ENCODE measurements around the gene NEDD4L.

Gene NEDD4L

DNA sequence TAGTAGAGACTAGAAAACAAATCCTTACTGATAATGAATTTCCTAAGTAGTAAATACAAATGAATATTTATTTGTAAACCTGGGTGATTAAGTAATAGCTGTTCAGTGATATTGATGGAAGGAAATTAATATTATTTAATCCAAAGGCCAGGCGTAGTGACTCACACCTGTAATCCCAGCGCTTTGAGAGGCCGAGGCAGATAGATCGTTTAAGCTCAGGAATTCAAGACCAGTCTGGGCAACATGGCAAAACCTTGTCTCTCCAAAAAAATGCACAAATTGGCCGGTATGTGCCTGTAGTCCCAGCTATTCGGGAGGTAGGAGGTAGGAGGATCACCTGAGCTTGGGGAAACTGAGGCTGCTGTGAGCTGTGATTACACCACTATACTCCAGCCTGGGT is 228.2 kb downstream of the NEDD4L start:
- Histone ChIP-seq H3K18ac (ENCODE audit: low read length) (no peak overlapping the region), H3K9ac (ENCODE audit: low read length) (no peak overlapping the region)
- no CpG with 5 or more reads among the region's 6 CpGs for WGBS (ENCODE audit: extremely low coverage, insufficient coverage, insufficient read length)

DNA sequence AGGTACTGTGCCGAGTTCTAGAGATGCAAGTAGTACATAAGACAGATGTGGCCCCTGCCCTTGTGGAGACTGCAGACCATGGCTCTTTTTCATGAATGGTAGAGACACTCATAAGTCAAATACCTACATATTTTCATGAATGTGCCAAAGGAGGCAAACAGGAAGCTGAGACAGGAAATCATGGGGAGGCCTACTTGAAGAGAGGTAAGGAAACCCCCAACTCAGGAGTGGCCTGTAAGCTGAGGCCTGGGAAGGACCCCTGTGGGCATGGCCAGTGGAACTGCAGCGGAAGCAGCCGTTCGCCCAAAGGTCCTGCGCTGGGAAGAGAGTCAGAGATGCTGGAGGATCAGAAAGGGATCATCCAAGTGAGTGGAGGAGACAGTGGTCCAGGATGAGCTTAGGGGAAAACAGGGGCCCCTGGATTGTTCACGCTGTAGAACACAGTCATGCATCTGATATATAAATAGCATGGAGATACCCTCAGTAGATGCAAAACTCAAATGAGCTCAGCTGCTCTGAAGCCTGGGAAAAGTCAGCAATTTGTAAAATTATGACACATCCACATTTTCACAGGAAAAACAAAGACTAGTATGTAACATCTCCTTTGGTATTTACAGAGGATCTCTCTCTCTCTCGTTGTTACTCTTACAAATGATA is 228.9 kb downstream of the NEDD4L start:
- no peaks in the 10 kb centered on the region for H3K79me2 ChIP-seq (ENCODE audit: control insufficient read depth, insufficient read depth, low read length, poor library complexity)
- H3K9ac ChIP-seq (ENCODE audit: low read length): no peak overlapping the region
- no peak overlapping the region for H2AK5ac ChIP-seq (ENCODE audit: low read length)
- no peak overlapping the region for H2AFZ ChIP-seq (ENCODE audit: insufficient read depth, low read length, poor library complexity)
- peaks cover 6% of the 10 kb centered on the region for H3K79me1 ChIP-seq (ENCODE audit: low read length)
- H3K36me3 ChIP-seq (ENCODE audit: control insufficient read depth in 1 of 2, insufficient read depth in 2 of 2, low read length in 2 of 2): peaks cover 0 to 1% of the 10 kb centered on the region in 2 experiments
- H3K27me3 ChIP-seq (ENCODE audit: insufficient read depth, low read length): no peaks in the 10 kb centered on the region
- H3K4me1 ChIP-seq (ENCODE audit: control insufficient read depth in 1 of 2, insufficient read depth in 2 of 2, low read length in 2 of 2): peaks cover 20 to 29% of the 10 kb centered on the region in 2 experiments
- H4K8ac ChIP-seq (ENCODE audit: low read depth, low read length): no peak overlapping the region
- no peak overlapping the region for H3K18ac ChIP-seq (ENCODE audit: low read length)
- no peak overlapping the region for H4K12ac ChIP-seq (ENCODE audit: low read depth, low read length)
- H4K91ac ChIP-seq (ENCODE audit: low read depth, low read length): no peak overlapping the region
- no peak overlapping the region for H3K14ac ChIP-seq (ENCODE audit: low read length)
- H3K4ac ChIP-seq (ENCODE audit: low read depth, low read length): no peak overlapping the region
- no peak overlapping the region for H2BK120ac ChIP-seq (ENCODE audit: insufficient read depth, low read length, poor library complexity)
- WGBS (ENCODE audit: extremely low coverage, insufficient coverage, insufficient read length): no CpG with 5 or more reads among the region's 7 CpGs
- H2BK12ac ChIP-seq (ENCODE audit: low read length): peak overlapping the region; percentile 1
- H2BK5ac ChIP-seq (ENCODE audit: low read depth, low read length, poor library complexity): no peak overlapping the region
- H3K23ac ChIP-seq (ENCODE audit: low read length): no peak overlapping the region
- no peak overlapping the region for H3K27ac ChIP-seq (ENCODE audit: low read depth, low read length)
- peaks cover 1% of the 10 kb centered on the region for H3K9me3 ChIP-seq (ENCODE audit: insufficient read depth, low read depth, low read length)
- H3K4me3 ChIP-seq (ENCODE audit: low read depth, low read length): no peak overlapping the region
- H3K4me2 ChIP-seq (ENCODE audit: low read length): no peak overlapping the region
- no peak for DNase-seq

More for the DNA sequence above, 228.2 kb downstream of the NEDD4L start:
- peaks cover 0 to 1% of the 10 kb centered on the region in 2 experiments for H3K36me3 ChIP-seq (ENCODE audit: control insufficient read depth in 1 of 2, insufficient read depth in 2 of 2, low read length in 2 of 2)
- H2BK5ac ChIP-seq (ENCODE audit: low read depth, low read length, poor library complexity): no peak overlapping the region
- H3K27me3 ChIP-seq (ENCODE audit: insufficient read depth, low read length): no peaks in the 10 kb centered on the region
- no peak overlapping the region for H3K23ac ChIP-seq (ENCODE audit: low read length)
- H2AFZ ChIP-seq (ENCODE audit: insufficient read depth, low read length, poor library complexity): no peak overlapping the region
- no peak overlapping the region for H2BK120ac ChIP-seq (ENCODE audit: insufficient read depth, low read length, poor library complexity)
- no peak overlapping the region for H4K12ac ChIP-seq (ENCODE audit: low read depth, low read length)
- no peak overlapping the region for H3K4ac ChIP-seq (ENCODE audit: low read depth, low read length)
- H3K4me1 ChIP-seq (ENCODE audit: control insufficient read depth in 1 of 2, insufficient read depth in 2 of 2, low read length in 2 of 2): peaks cover 19 to 27% of the 10 kb centered on the region in 2 experiments
- no peak overlapping the region for H2AK5ac ChIP-seq (ENCODE audit: low read length)
- H3K14ac ChIP-seq (ENCODE audit: low read length): no peak overlapping the region
- H3K9me3 ChIP-seq (ENCODE audit: insufficient read depth, low read depth, low read length): peaks cover 1% of the 10 kb centered on the region
- no peak overlapping the region for H2BK12ac ChIP-seq (ENCODE audit: low read length)
- no peak overlapping the region for H3K4me2 ChIP-seq (ENCODE audit: low read length)
- no peak overlapping the region for H3K4me3 ChIP-seq (ENCODE audit: low read depth, low read length)
- no peak overlapping the region for H4K91ac ChIP-seq (ENCODE audit: low read depth, low read length)
- H3K27ac ChIP-seq (ENCODE audit: low read depth, low read length): no peak overlapping the region
- H3K79me1 ChIP-seq (ENCODE audit: low read length): peaks cover 6% of the 10 kb centered on the region
- H3K79me2 ChIP-seq (ENCODE audit: control insufficient read depth, insufficient read depth, low read length, poor library complexity): no peaks in the 10 kb centered on the region
- DNase-seq: peak; percentile 11 to 60
- no peak overlapping the region for H4K8ac ChIP-seq (ENCODE audit: low read depth, low read length)

DNA sequence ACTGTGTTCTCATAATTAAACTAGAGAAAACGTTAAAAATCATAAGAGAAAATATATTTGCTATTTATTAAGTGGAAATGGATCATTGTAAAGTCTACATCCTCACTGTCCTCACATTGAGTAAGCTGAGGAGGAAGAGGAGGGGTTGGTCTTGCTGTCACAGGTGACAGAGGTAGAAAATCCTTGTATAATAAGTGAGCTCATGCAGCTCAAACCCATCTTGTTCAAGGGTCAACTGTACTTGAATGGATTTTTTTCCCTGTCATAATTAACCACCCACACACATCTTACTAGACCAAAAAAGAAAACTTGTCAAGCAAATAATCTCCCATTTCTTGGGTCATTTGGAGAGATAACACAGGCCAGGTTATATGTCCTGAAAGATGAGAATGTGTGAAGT is 231.2 kb downstream of the NEDD4L start:
- Histone ChIP-seq H3K18ac (ENCODE audit: low read length) (no peak overlapping the region), H3K9me3 (ENCODE audit: insufficient read depth, low read depth, low read length) (peaks cover 1% of the 10 kb centered on the region), H3K23ac (ENCODE audit: low read length) (no peak overlapping the region), H3K36me3 (ENCODE audit: control insufficient read depth in 1 of 2, insufficient read depth in 2 of 2, low read length in 2 of 2) (peaks cover 0 to 1% of the 10 kb centered on the region in 2 experiments), H3K4me3 (ENCODE audit: low read depth, low read length) (no peak overlapping the region), H3K4me1 (ENCODE audit: control insufficient read depth in 1 of 2, insufficient read depth in 2 of 2, low read length in 2 of 2) (peaks cover 12 to 16% of the 10 kb centered on the region in 2 experiments), H2BK12ac (ENCODE audit: low read length) (no peak overlapping the region), H2BK120ac (ENCODE audit: insufficient read depth, low read length, poor library complexity) (no peak overlapping the region), H3K79me1 (ENCODE audit: low read length) (peaks cover under 1% of the 10 kb centered on the region), H2AFZ (ENCODE audit: insufficient read depth, low read length, poor library complexity) (no peak overlapping the region), H2AK5ac (ENCODE audit: low read length) (no peak overlapping the region), H3K4ac (ENCODE audit: low read depth, low read length) (no peak overlapping the region), H3K79me2 (ENCODE audit: control insufficient read depth, insufficient read depth, low read length, poor library complexity) (no peaks in the 10 kb centered on the region), H4K12ac (ENCODE audit: low read depth, low read length) (no peak overlapping the region), H3K9ac (ENCODE audit: low read length) (no peak overlapping the region), H3K14ac (ENCODE audit: low read length) (no peak overlapping the region), H3K4me2 (ENCODE audit: low read length) (no peak overlapping the region), H4K91ac (ENCODE audit: low read depth, low read length) (no peak overlapping the region), H3K27me3 (ENCODE audit: insufficient read depth, low read length) (no peaks in the 10 kb centered on the region), H4K8ac (ENCODE audit: low read depth, low read length) (no peak overlapping the region), H2BK5ac (ENCODE audit: low read depth, low read length, poor library complexity) (no peak overlapping the region), H3K27ac (ENCODE audit: low read depth, low read length) (no peak overlapping the region)
- WGBS (ENCODE audit: extremely low coverage, insufficient coverage, insufficient read length): no CpG with 5 or more reads among the region's 1 CpG
- no peak for DNase-seq

DNA sequence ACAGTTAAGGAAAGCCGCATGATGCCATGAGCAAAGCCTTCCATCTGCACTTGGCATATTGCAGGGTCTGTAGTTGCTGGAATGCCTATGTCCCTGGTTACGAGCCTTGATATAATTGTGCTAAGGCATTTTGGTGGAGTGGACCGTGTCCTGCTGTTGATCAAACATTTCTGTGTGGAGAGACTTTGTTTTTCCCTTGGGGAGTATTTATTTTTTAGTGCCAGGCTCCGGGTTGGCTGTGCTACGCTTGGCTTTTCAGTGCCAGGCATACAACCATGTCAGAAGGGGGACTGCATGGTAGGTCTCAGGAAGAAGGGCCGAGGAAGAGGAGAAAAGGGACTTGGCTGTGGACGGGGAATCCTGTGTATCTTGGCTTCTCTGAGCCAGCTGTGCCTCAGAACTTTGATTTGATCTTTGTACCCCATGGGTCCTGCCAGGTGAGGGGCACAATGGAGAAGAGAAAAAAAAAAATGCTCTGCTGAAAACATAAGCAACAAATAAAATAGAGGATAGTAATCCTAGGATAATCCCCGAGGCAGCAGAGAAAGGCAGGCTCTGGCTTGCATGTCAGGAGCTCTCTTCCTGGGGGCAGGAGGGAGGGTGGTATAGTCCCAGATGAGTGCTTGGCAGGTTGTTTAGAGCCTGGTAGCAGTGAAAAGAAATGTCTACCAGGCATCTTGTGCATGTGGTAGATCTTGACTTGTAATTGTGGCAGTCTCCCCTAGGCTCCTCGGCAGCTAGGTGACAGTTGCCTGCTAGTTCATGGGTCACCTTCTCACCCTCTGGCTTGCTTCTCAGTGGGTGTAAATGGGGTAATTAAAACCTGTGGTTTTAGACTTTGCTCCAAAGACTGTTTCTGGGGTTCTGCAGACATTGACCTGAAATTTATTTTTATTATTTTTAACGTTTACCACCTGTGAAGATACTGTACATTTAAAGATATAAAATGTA is 233.0 kb downstream of the NEDD4L start:
- no CpG with 5 or more reads among the region's 10 CpGs for WGBS (ENCODE audit: extremely low coverage, insufficient coverage, insufficient read length)

More for the DNA sequence above, 233.0 kb downstream of the NEDD4L start:
- Histone ChIP-seq H2BK12ac (ENCODE audit: low read length) (no peak overlapping the region), H3K4me1 (ENCODE audit: control insufficient read depth in 1 of 2, insufficient read depth in 2 of 2, low read length in 2 of 2) (peaks cover 10 to 14% of the 10 kb centered on the region in 2 experiments), H3K27me3 (ENCODE audit: insufficient read depth, low read length) (no peaks in the 10 kb centered on the region), H2BK5ac (ENCODE audit: low read depth, low read length, poor library complexity) (no peak overlapping the region), H3K4me2 (ENCODE audit: low read length) (no peak overlapping the region), H2BK120ac (ENCODE audit: insufficient read depth, low read length, poor library complexity) (no peak overlapping the region), H4K8ac (ENCODE audit: low read depth, low read length) (no peak overlapping the region), H3K79me1 (ENCODE audit: low read length) (no peaks in the 10 kb centered on the region), H3K4me3 (ENCODE audit: low read depth, low read length) (no peak overlapping the region), H2AK5ac (ENCODE audit: low read length) (peak overlapping the region; percentile 35), H3K4ac (ENCODE audit: low read depth, low read length) (no peak overlapping the region), H3K27ac (ENCODE audit: low read depth, low read length) (no peak overlapping the region), H4K91ac (ENCODE audit: low read depth, low read length) (no peak overlapping the region), H3K79me2 (ENCODE audit: control insufficient read depth, insufficient read depth, low read length, poor library complexity) (no peaks in the 10 kb centered on the region), H3K36me3 (ENCODE audit: control insufficient read depth in 1 of 2, insufficient read depth in 2 of 2, low read length in 2 of 2) (peaks cover 0 to 1% of the 10 kb centered on the region in 2 experiments), H3K9me3 (ENCODE audit: insufficient read depth, low read depth, low read length) (peaks cover 1% of the 10 kb centered on the region), H3K14ac (ENCODE audit: low read length) (peak overlapping the region; percentile 66), H4K12ac (ENCODE audit: low read depth, low read length) (no peak overlapping the region), H3K9ac (ENCODE audit: low read length) (no peak overlapping the region), H3K23ac (ENCODE audit: low read length) (no peak overlapping the region), H2AFZ (ENCODE audit: insufficient read depth, low read length, poor library complexity) (no peak overlapping the region), H3K18ac (ENCODE audit: low read length) (peak overlapping the region; percentile 54)
- no peak for DNase-seq

All from trophoblast cell (in vitro differentiated cells and primary cell).